ENCODE results near the gene IGF2R. TPM values are rescaled to one million over a fixed set of nuclear protein-coding genes. Genes with fewer than 3 reads are reported as not detected.

The IGF2R gene
- total and polyA plus RNA-seq, 4 experiments from 2014 or later, result 4.5 to 79.2 (median 48.1) TPM

- CTCF ChIA-PET (ENCODE audit: partially characterized antibody), result interaction anchor here (1.0 kb wide), 1 partner anchor 12 kb away, joined by 6 read pairs; no protein-coding TSS in a partner anchor
- H3K4me3 ChIP-seq (ENCODE audit: low read length in 2 of 2), result peak overlapping the region; percentile 2 to 61
- H3K27me3 Mint-ChIP-seq, result no peaks in the 10 kb centered on the region
Measured at GRCh38 chr6:159969921-159970320, 1.0 kb downstream of the IGF2R start.

GRCh38 chr6:159970659-159971063 is 1.8 kb downstream of the IGF2R start:
- CTCF ChIA-PET (ENCODE audit: partially characterized antibody), result interaction anchor here (1.0 kb wide), 1 partner anchor 11 kb away, joined by 6 read pairs; no protein-coding TSS in a partner anchor
- H3K4me3 ChIP-seq (ENCODE audit: low read length in 2 of 2), result peak overlapping the region in 1 of 2 donors; percentile 61

More at GRCh38 chr6:159969921-159970320, 1.0 kb downstream of the IGF2R start:
- H3K36me3 ChIP-seq (ENCODE audit: insufficient read depth, low read length), result no peaks in the 10 kb centered on the region
- peaks cover 40 to 58% (median 50%) of the 10 kb centered on the region in 4 donors for H3K4me1 Mint-ChIP-seq
- no peaks in the 10 kb centered on the region for H3K27me3 ChIP-seq (ENCODE audit: insufficient read depth, low read length)
- intact Hi-C loops (cut with micrococcal nuclease), result loop anchor here (1.0 to 10.0 kb wide), 5 partner anchors 44 to 552 kb away; partner anchors contain the start of genes SOD2 and TCP1
- no peaks in the 10 kb centered on the region for H3K9me3 ChIP-seq (ENCODE audit: control insufficient read depth in 1 of 2, low read length in 2 of 2)
- peak overlapping the region; percentile 67 for H3K27ac ChIP-seq (ENCODE audit: low read depth, low read length)
- H3K4me1 ChIP-seq (ENCODE audit: insufficient read depth, low read length), result peaks cover 57% of the 10 kb centered on the region
- DNase-seq, result peak in 2 of 5 donors; percentile 22 to 56
- H3K9me3 Mint-ChIP-seq, result peaks cover 0 to 2% (median 0%) of the 10 kb centered on the region in 8 donors
- peak overlapping the region; percentile 91 to 97 (median 93) for H3K27ac Mint-ChIP-seq
- POLR2A ChIA-PET (ENCODE audit: partially characterized antibody), result interaction anchor here (0.7 to 7.6 kb wide), 6 partner anchors 8 to 243 kb away, joined by 3 to 68 read pairs (median 14); partner anchors contain the start of gene WTAP
- peaks cover 0 to 7% of the 10 kb centered on the region in 2 donors for H3K36me3 Mint-ChIP-seq
- H3K4me3 Mint-ChIP-seq, result peak overlapping the region; percentile 88 to 96 (median 94)

GRCh38 chr6:159971341-159972178 is 2.7 kb downstream of the IGF2R start:
- Histone ChIP-seq H3K27me3 (ENCODE audit: insufficient read depth, low read length) (no peaks in the 10 kb centered on the region), H3K36me3 (ENCODE audit: insufficient read depth, low read length) (no peaks in the 10 kb centered on the region), H3K4me3 (ENCODE audit: low read length in 2 of 2) (no peak overlapping the region), H3K4me1 (ENCODE audit: insufficient read depth, low read length) (peaks cover 70% of the 10 kb centered on the region), H3K27ac (ENCODE audit: low read depth, low read length) (no peak overlapping the region), H3K9me3 (ENCODE audit: control insufficient read depth in 1 of 2, low read length in 2 of 2) (no peaks in the 10 kb centered on the region)
- intact Hi-C loops (cut with micrococcal nuclease), result loop anchor here (5.0 to 10.0 kb wide), 2 partner anchors 493 to 551 kb away; no protein-coding TSS in a partner anchor
- peaks cover 0 to 2% (median 0%) of the 10 kb centered on the region in 8 donors for H3K9me3 Mint-ChIP-seq
- CTCF ChIA-PET (ENCODE audit: partially characterized antibody), result interaction anchor here (0.6 to 1.1 kb wide), 2 partner anchors 14 to 57 kb away, joined by 3 read pairs; no protein-coding TSS in a partner anchor
- POLR2A ChIA-PET (ENCODE audit: partially characterized antibody), result interaction anchor here (0.9 to 7.6 kb wide), 3 partner anchors 10 to 243 kb away, joined by 3 to 68 read pairs (median 10); no protein-coding TSS in a partner anchor
- H3K27ac Mint-ChIP-seq, result peak overlapping the region in 6 of 7 donors; percentile 3 to 92 (median 68)
- DNase-seq, result no peak
- no peaks in the 10 kb centered on the region for H3K27me3 Mint-ChIP-seq
- peaks cover 0 to 7% of the 10 kb centered on the region in 2 donors for H3K36me3 Mint-ChIP-seq
- peak overlapping the region; percentile 29 to 96 (median 91) for H3K4me3 Mint-ChIP-seq
- H3K4me1 Mint-ChIP-seq, result peaks cover 47 to 70% (median 59%) of the 10 kb centered on the region in 4 donors

More at GRCh38 chr6:159970659-159971063, 1.8 kb downstream of the IGF2R start:
- peaks cover 0 to 2% (median 0%) of the 10 kb centered on the region in 8 donors for H3K9me3 Mint-ChIP-seq
- intact Hi-C loops (cut with micrococcal nuclease), result loop anchor here (1.0 to 10.0 kb wide), 3 partner anchors 44 to 552 kb away; no protein-coding TSS in a partner anchor
- Histone ChIP-seq H3K9me3 (ENCODE audit: control insufficient read depth in 1 of 2, low read length in 2 of 2) (no peaks in the 10 kb centered on the region), H3K27ac (ENCODE audit: low read depth, low read length) (peak overlapping the region; percentile 31), H3K4me1 (ENCODE audit: insufficient read depth, low read length) (peaks cover 62% of the 10 kb centered on the region), H3K27me3 (ENCODE audit: insufficient read depth, low read length) (no peaks in the 10 kb centered on the region), H3K36me3 (ENCODE audit: insufficient read depth, low read length) (no peaks in the 10 kb centered on the region)
- no peaks in the 10 kb centered on the region for H3K27me3 Mint-ChIP-seq
- peak overlapping the region in 6 of 7 donors; percentile 91 to 97 (median 94) for H3K27ac Mint-ChIP-seq
- H3K4me1 Mint-ChIP-seq, result peaks cover 45 to 66% (median 56%) of the 10 kb centered on the region in 4 donors
- peaks cover 0 to 7% of the 10 kb centered on the region in 2 donors for H3K36me3 Mint-ChIP-seq
- POLR2A ChIA-PET (ENCODE audit: partially characterized antibody), result interaction anchor here (1.8 to 7.6 kb wide), 3 partner anchors 11 to 54 kb away, joined by 4 to 68 read pairs (median 26); no protein-coding TSS in a partner anchor
- no peak for DNase-seq
- peak overlapping the region; percentile 88 to 96 (median 94) for H3K4me3 Mint-ChIP-seq

- Mint-ChIP-seq H3K36me3 (peaks cover 0 to 7% of the 10 kb centered on the region in 2 donors), H3K4me3 (peak overlapping the region in 7 of 8 donors; percentile 1 to 85 (median 44)), H3K4me1 (peaks cover 56 to 82% (median 70%) of the 10 kb centered on the region in 4 donors), H3K27ac (peak overlapping the region; percentile 9 to 92 (median 76)), H3K9me3 (peaks cover 0 to 2% (median 0%) of the 10 kb centered on the region in 8 donors), H3K27me3 (no peaks in the 10 kb centered on the region)
- H3K36me3 ChIP-seq (ENCODE audit: insufficient read depth, low read length), result no peaks in the 10 kb centered on the region
- H3K9me3 ChIP-seq (ENCODE audit: control insufficient read depth in 1 of 2, low read length in 2 of 2), result no peaks in the 10 kb centered on the region
- no peak overlapping the region for H3K4me3 ChIP-seq (ENCODE audit: low read length in 2 of 2)
- no peak for DNase-seq
- no peaks in the 10 kb centered on the region for H3K27me3 ChIP-seq (ENCODE audit: insufficient read depth, low read length)
- intact Hi-C loops (cut with micrococcal nuclease), result loop anchor here (5.0 to 10.0 kb wide), 2 partner anchors 492 to 550 kb away; no protein-coding TSS in a partner anchor
- H3K27ac ChIP-seq (ENCODE audit: low read depth, low read length), result no peak overlapping the region
- CTCF ChIA-PET (ENCODE audit: partially characterized antibody), result interaction anchor here (0.6 to 1.1 kb wide), 3 partner anchors 13 to 104 kb away, joined by 3 read pairs; no protein-coding TSS in a partner anchor
- POLR2A ChIA-PET (ENCODE audit: partially characterized antibody), result interaction anchor here (1.2 to 7.6 kb wide), 3 partner anchors 9 to 42 kb away, joined by 3 to 68 read pairs (median 10); no protein-coding TSS in a partner anchor
- H3K4me1 ChIP-seq (ENCODE audit: insufficient read depth, low read length), result peaks cover 81% of the 10 kb centered on the region
Measured at GRCh38 chr6:159972506-159973268, 3.8 kb downstream of the IGF2R start.

GRCh38 chr6:159973406-159973805 is 4.5 kb downstream of the IGF2R start:
- Mint-ChIP-seq H3K27ac (peak overlapping the region in 5 of 7 donors; percentile 0 to 92 (median 33)), H3K27me3 (no peaks in the 10 kb centered on the region), H3K4me1 (peaks cover 62 to 86% (median 75%) of the 10 kb centered on the region in 4 donors), H3K4me3 (peak overlapping the region in 3 of 8 donors; percentile 58 to 85 (median 70)), H3K9me3 (peaks cover 0 to 1% (median 0%) of the 10 kb centered on the region in 8 donors), H3K36me3 (peaks cover 0 to 6% of the 10 kb centered on the region in 2 donors)
- ChIA-PET POLR2A (ENCODE audit: partially characterized antibody) (interaction anchor here (0.6 to 7.6 kb wide), 4 partner anchors 8 to 42 kb away, joined by 3 to 68 read pairs (median 6); no protein-coding TSS in a partner anchor), CTCF (ENCODE audit: partially characterized antibody) (interaction anchor here (0.6 to 1.4 kb wide), 2 partner anchors 42 to 104 kb away, joined by 3 read pairs; no protein-coding TSS in a partner anchor)
- DNase-seq, result no peak
- Histone ChIP-seq H3K27ac (ENCODE audit: low read depth, low read length) (no peak overlapping the region), H3K27me3 (ENCODE audit: insufficient read depth, low read length) (no peaks in the 10 kb centered on the region), H3K9me3 (ENCODE audit: control insufficient read depth in 1 of 2, low read length in 2 of 2) (no peaks in the 10 kb centered on the region), H3K36me3 (ENCODE audit: insufficient read depth, low read length) (no peaks in the 10 kb centered on the region), H3K4me3 (ENCODE audit: low read length in 2 of 2) (no peak overlapping the region), H3K4me1 (ENCODE audit: insufficient read depth, low read length) (peaks cover 84% of the 10 kb centered on the region)
- intact Hi-C loops (cut with micrococcal nuclease), result loop anchor here (5.0 to 10.0 kb wide), 2 partner anchors 491 to 549 kb away; no protein-coding TSS in a partner anchor

- Histone ChIP-seq H3K27ac (ENCODE audit: low read depth, low read length) (no peak overlapping the region), H3K9me3 (ENCODE audit: control insufficient read depth in 1 of 2, low read length in 2 of 2) (no peaks in the 10 kb centered on the region), H3K27me3 (ENCODE audit: insufficient read depth, low read length) (no peaks in the 10 kb centered on the region), H3K4me1 (ENCODE audit: insufficient read depth, low read length) (peaks cover 87% of the 10 kb centered on the region), H3K36me3 (ENCODE audit: insufficient read depth, low read length) (no peaks in the 10 kb centered on the region), H3K4me3 (ENCODE audit: low read length in 2 of 2) (no peak overlapping the region)
- DNase-seq, result no peak
- ChIA-PET CTCF (ENCODE audit: partially characterized antibody) (interaction anchor here (1.2 to 1.4 kb wide), 2 partner anchors 42 to 546 kb away, joined by 3 read pairs; no protein-coding TSS in a partner anchor), POLR2A (ENCODE audit: partially characterized antibody) (interaction anchor here (0.6 to 7.6 kb wide), 4 partner anchors 8 to 41 kb away, joined by 3 to 68 read pairs (median 6); no protein-coding TSS in a partner anchor)
- H3K4me3 Mint-ChIP-seq, result peak overlapping the region in 5 of 8 donors; percentile 3 to 85 (median 58)
- H3K27ac Mint-ChIP-seq, result peak overlapping the region in 6 of 7 donors; percentile 0 to 92 (median 34)
- intact Hi-C loops (cut with micrococcal nuclease), result loop anchor here (5.0 to 10.0 kb wide), 2 partner anchors 491 to 548 kb away; no protein-coding TSS in a partner anchor
- peaks cover 0 to 6% of the 10 kb centered on the region in 2 donors for H3K36me3 Mint-ChIP-seq
- no peaks in the 10 kb centered on the region for H3K9me3 Mint-ChIP-seq
- H3K27me3 Mint-ChIP-seq, result no peaks in the 10 kb centered on the region
- H3K4me1 Mint-ChIP-seq, result peaks cover 66 to 89% (median 78%) of the 10 kb centered on the region in 4 donors
Measured at GRCh38 chr6:159973951-159974350, 5.1 kb downstream of the IGF2R start.

All from CD4-positive, alpha-beta memory T cell (primary cell).